Esophagus muscularis mucosa (tissue), 4 donors: ENCODE data around the gene SLC4A2.

ENCODE experiments used
- CTCF ChIP-seq, 3 experiments: fragments of 200-600 bp in 2 of 3; fragments of 450-650 bp in 1 of 3; sonication (generic) in 2 of 3; IDR thresholded peaks; one replicate each; pipeline ENCODE4 v1.5.1; 2017 to 2019; ENCODE audit warnings: antibody characterized with exemption in 3 of 3, mild to moderate bottlenecking in 2 of 3, moderate library complexity in 1 of 3
- EP300 ChIP-seq: sonication (generic); formaldehyde crosslinking; IDR thresholded peaks from one replicate; pipeline ENCODE4 v1.6.1; 2017; ENCODE audit warnings: antibody characterized with exemption
- POLR2A ChIP-seq: fragments of 450-650 bp; IDR thresholded peaks from one replicate; pipeline ENCODE4 v1.6.1; 2017; ENCODE audit warnings: antibody characterized with exemption, moderate library complexity, mild to moderate bottlenecking, low read depth
- POLR2AphosphoS5 ChIP-seq, 2 donors: sonication (generic); formaldehyde crosslinking; IDR thresholded peaks; one replicate each; pipeline ENCODE4 v1.6.1; 2017; ENCODE audit warnings: antibody characterized with exemption in 2 of 2

- TF ChIP-seq POLR2AphosphoS5 (IDR thresholded peaks at IDR 0.05) (no peak), EP300 (no peak), POLR2A (no peak), CTCF (IDR thresholded peaks at IDR 0.05) (peak in 1 of 3 experiments; percentile 17)
Measured at GRCh38 chr7:151076863-151077704, 17.7 kb downstream of the SLC4A2 start.
